NCI-H345 treated with DMSO at 0.1 percent for 48 hours (cell line): ENCODE results near the gene CUBN.

ENCODE experiments used
- DNase-seq: peaks from one replicate; lab custom pipeline; 2025; ENCODE audit not compliant: unreplicated experiment; lab: John Stamatoyannopoulos, UW

CUBN gene

GRCh38 chr10:16992611-16993119 is 136.9 kb downstream of the CUBN start:
- DNase-seq, result no peak

GRCh38 chr10:16991011-16991410 is 138.6 kb downstream of the CUBN start:
- DNase-seq, result no peak

GRCh38 chr10:16989826-16990293 is 139.8 kb downstream of the CUBN start:
- DNase-seq, result no peak

GRCh38 chr10:16988900-16989299 is 140.7 kb downstream of the CUBN start:
- no peak for DNase-seq

GRCh38 chr10:16987976-16988610 is 141.5 kb downstream of the CUBN start:
- no peak for DNase-seq

- DNase-seq, result no peak
Observed at GRCh38 chr10:16987206-16987621, 142.4 kb downstream of the CUBN start.

- no peak for DNase-seq
Observed at GRCh38 chr10:16986406-16987205, 143.0 kb downstream of the CUBN start.

GRCh38 chr10:16986082-16986405 is 143.6 kb downstream of the CUBN start:
- no peak for DNase-seq

GRCh38 chr10:16984242-16984641 is 145.4 kb downstream of the CUBN start:
- DNase-seq, result no peak

- no peak for DNase-seq
Observed at GRCh38 chr10:16976803-16977202, 152.8 kb downstream of the CUBN start.

GRCh38 chr10:16975188-16975587 is 154.4 kb downstream of the CUBN start:
- DNase-seq, result no peak

- DNase-seq, result no peak
Observed at GRCh38 chr10:16968416-16969041, 161.1 kb downstream of the CUBN start.

GRCh38 chr10:16967866-16968415 is 161.7 kb downstream of the CUBN start:
- no peak for DNase-seq

- DNase-seq, result no peak
Observed at GRCh38 chr10:16966991-16967865, 162.4 kb downstream of the CUBN start.

- DNase-seq, result no peak
Observed at GRCh38 chr10:16965740-16966447, 163.7 kb downstream of the CUBN start.

- no peak for DNase-seq
Observed at GRCh38 chr10:16965344-16965616, 164.3 kb downstream of the CUBN start.

- DNase-seq, result no peak
Observed at GRCh38 chr10:16964576-16965343, 164.9 kb downstream of the CUBN start.

GRCh38 chr10:16960551-16960950 is 169.1 kb downstream of the CUBN start:
- DNase-seq, result no peak

GRCh38 chr10:16957038-16957437 is 172.6 kb downstream of the CUBN start:
- no peak for DNase-seq
